Ishikawa (cell line): ENCODE data around the gene LRIG2.

ENCODE experiments used
- CEBPB ChIP-seq: IDR thresholded peaks from 2 replicates; pipeline ENCODE4 v1.6.1; 2012
- CREB1 ChIP-seq: IDR thresholded peaks from 2 replicates; pipeline ENCODE4 v1.6.1; 2012; ENCODE audit warnings: low read depth
- EGR1 ChIP-seq: IDR thresholded peaks from 2 replicates; pipeline ENCODE4 v1.6.1; 2012
- EP300 ChIP-seq: IDR thresholded peaks from 2 replicates; pipeline ENCODE4 v1.6.1; 2012; ENCODE audit warnings: borderline replicate concordance
- FOXM1 ChIP-seq: IDR thresholded peaks from 2 replicates; pipeline ENCODE4 v1.6.1; 2012; ENCODE audit warnings: low read depth, borderline replicate concordance
- NFIC ChIP-seq: IDR thresholded peaks from 2 replicates; pipeline ENCODE4 v1.6.1; 2012
- RAD21 ChIP-seq: IDR thresholded peaks from 2 replicates; pipeline ENCODE4 v1.6.1; 2012; ENCODE audit warnings: low read depth
- REST ChIP-seq: IDR thresholded peaks from 2 replicates; pipeline ENCODE4 v1.6.1; 2012; ENCODE audit warnings: low read depth, mild to moderate bottlenecking
- TAF1 ChIP-seq: IDR thresholded peaks from 2 replicates; pipeline ENCODE4 v1.6.1; 2012; ENCODE audit warnings: low read depth, mild to moderate bottlenecking
- TCF12 ChIP-seq: IDR thresholded peaks from 2 replicates; pipeline ENCODE4 v1.6.1; 2012; ENCODE audit warnings: low read depth
- TEAD4 ChIP-seq: IDR thresholded peaks from 2 replicates; pipeline ENCODE4 v1.6.1; 2012
- YY1 ChIP-seq: IDR thresholded peaks from 2 replicates; pipeline ENCODE4 v1.6.1; 2012; ENCODE audit warnings: low read depth
- ZBTB7A ChIP-seq: IDR thresholded peaks from 2 replicates; pipeline ENCODE4 v1.6.1; 2012; ENCODE audit warnings: low read depth
- TF ChIP-seq, protein P1 (sequence below): IDR thresholded peaks from 2 replicates; pipeline ENCODE4 v1.6.1; 2012
- TF ChIP-seq, protein P2 (sequence below): IDR thresholded peaks from 2 replicates; pipeline ENCODE4 v1.6.1; 2012

LRIG2 gene

GRCh38 chr1:113072757-113073478 lies at the start of gene LRIG2:
Gene LRIG2 (plus strand): TSS chr1:113073198. CDS start chr1:113073407, 209 bp downstream.
- peak; percentile 11; the same call in 1 of the 2 replicates for TF ChIP-seq TCF12
- peak; percentile 77 for TF ChIP-seq TAF1
- TF ChIP-seq, protein P1, sequence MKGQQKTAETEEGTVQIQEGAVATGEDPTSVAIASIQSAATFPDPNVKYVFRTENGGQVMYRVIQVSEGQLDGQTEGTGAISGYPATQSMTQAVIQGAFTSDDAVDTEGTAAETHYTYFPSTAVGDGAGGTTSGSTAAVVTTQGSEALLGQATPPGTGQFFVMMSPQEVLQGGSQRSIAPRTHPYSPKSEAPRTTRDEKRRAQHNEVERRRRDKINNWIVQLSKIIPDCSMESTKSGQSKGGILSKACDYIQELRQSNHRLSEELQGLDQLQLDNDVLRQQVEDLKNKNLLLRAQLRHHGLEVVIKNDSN: no peak
- no peak for TF ChIP-seq REST
- TF ChIP-seq YY1: peak; percentile 86
- peak; percentile 20; the same call in 1 of the 2 replicates for TF ChIP-seq TEAD4
- no peak for TF ChIP-seq EGR1
- no peak for TF ChIP-seq FOXM1
- no peak for TF ChIP-seq CREB1
- no peak for TF ChIP-seq EP300
- no peak for TF ChIP-seq ZBTB7A
- no peak; the same call in 1 of the 2 replicates for TF ChIP-seq NFIC
- peak; percentile 75 for TF ChIP-seq RAD21
- TF ChIP-seq, protein P2, sequence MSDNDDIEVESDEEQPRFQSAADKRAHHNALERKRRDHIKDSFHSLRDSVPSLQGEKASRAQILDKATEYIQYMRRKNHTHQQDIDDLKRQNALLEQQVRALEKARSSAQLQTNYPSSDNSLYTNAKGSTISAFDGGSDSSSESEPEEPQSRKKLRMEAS: peak; percentile 81
- no peak for TF ChIP-seq CEBPB

DNA sequence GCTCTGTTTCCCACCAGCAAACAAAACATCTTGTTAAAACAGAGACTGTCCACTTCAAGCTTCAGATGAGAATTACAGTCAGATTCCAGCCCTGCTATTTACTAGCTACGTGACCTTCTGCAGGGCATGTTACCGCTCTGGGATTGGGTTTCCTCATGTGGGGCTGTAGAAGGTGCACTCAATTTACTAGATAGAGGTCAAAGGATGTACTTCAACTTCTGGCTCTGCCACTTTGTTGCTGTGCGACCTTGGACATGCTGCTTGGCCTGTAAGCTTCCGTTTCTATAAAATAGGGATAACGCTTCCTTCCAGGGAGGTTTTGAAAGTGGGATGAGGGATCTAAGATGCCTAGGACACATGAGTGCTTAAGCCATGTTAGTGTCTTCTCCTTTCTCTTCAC lies 46.0 kb upstream of the LRIG2 start:
- TF ChIP-seq, protein P2: no peak
- TF ChIP-seq FOXM1: no peak
- TF ChIP-seq ZBTB7A: no peak
- TF ChIP-seq RAD21: no peak
- no peak for TF ChIP-seq CEBPB
- TF ChIP-seq, protein P1: no peak
- TF ChIP-seq TEAD4: no peak
- no peak for TF ChIP-seq EP300
- TF ChIP-seq NFIC: no peak
- no peak for TF ChIP-seq REST
- no peak for TF ChIP-seq TCF12
- no peak for TF ChIP-seq YY1

DNA sequence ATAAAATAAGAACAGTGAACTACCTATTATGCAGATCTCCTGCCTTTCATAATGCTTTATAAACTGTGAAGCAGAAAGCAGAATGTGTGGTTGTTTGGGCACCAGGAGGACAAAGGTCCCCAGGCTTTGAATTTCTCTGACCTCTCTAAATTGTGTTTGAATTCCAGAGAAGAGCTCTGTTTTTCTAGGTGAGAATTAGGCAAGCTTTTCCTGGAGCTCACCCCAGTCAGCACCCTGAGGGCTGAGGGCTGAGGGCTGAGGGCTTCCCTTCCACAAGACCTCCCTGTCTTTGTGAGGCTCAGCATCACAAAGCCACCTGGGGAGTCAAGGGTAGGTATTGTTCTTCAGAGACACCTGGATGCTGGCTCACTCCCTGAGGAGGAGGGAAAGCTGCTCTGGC lies 45.5 kb upstream of the LRIG2 start:
- no peak for TF ChIP-seq TAF1
- no peak for TF ChIP-seq CEBPB
- TF ChIP-seq, protein P2: no peak
- no peak for TF ChIP-seq ZBTB7A
- no peak for TF ChIP-seq EP300
- TF ChIP-seq CREB1: no peak

DNA sequence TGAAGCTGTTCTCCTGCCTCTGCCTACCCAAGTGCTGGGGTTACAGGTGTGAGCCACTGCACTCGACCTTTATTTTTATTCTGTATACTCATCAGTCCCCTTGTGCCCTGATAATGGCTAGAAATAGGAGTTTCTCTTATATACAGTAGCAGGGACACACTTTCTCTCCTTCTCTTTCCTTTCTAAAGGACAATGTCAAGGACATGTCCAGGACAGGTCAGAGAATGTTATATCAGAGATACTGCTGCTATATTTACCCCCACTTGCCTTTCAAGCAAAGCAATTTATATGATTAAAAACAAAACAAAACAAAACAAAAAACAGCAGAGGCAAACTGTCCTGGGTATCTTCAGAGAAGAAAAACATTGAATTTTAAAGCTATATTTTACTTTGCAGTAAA lies 43.2 kb upstream of the LRIG2 start:
- no peak for TF ChIP-seq TAF1
- no peak for TF ChIP-seq FOXM1
- TF ChIP-seq EGR1: no peak
- TF ChIP-seq REST: no peak
- no peak for TF ChIP-seq YY1
- TF ChIP-seq NFIC: no peak
- TF ChIP-seq, protein P1: no peak
- TF ChIP-seq EP300: no peak
- TF ChIP-seq CEBPB: no peak
- TF ChIP-seq CREB1: no peak
- no peak for TF ChIP-seq RAD21
- TF ChIP-seq ZBTB7A: no peak
- no peak for TF ChIP-seq TCF12
- TF ChIP-seq TEAD4: no peak
- TF ChIP-seq, protein P2: no peak
